Measurements from ENCODE around the gene UNC45A. TPM values are rescaled to one million over a fixed set of nuclear protein-coding genes. Genes with fewer than 3 reads are reported as not detected.

Gene UNC45A, protein sequence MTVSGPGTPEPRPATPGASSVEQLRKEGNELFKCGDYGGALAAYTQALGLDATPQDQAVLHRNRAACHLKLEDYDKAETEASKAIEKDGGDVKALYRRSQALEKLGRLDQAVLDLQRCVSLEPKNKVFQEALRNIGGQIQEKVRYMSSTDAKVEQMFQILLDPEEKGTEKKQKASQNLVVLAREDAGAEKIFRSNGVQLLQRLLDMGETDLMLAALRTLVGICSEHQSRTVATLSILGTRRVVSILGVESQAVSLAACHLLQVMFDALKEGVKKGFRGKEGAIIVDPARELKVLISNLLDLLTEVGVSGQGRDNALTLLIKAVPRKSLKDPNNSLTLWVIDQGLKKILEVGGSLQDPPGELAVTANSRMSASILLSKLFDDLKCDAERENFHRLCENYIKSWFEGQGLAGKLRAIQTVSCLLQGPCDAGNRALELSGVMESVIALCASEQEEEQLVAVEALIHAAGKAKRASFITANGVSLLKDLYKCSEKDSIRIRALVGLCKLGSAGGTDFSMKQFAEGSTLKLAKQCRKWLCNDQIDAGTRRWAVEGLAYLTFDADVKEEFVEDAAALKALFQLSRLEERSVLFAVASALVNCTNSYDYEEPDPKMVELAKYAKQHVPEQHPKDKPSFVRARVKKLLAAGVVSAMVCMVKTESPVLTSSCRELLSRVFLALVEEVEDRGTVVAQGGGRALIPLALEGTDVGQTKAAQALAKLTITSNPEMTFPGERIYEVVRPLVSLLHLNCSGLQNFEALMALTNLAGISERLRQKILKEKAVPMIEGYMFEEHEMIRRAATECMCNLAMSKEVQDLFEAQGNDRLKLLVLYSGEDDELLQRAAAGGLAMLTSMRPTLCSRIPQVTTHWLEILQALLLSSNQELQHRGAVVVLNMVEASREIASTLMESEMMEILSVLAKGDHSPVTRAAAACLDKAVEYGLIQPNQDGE
- 10 to 100 TPM; 75.5 to 77.1 TPM for total RNA-seq

DNA sequence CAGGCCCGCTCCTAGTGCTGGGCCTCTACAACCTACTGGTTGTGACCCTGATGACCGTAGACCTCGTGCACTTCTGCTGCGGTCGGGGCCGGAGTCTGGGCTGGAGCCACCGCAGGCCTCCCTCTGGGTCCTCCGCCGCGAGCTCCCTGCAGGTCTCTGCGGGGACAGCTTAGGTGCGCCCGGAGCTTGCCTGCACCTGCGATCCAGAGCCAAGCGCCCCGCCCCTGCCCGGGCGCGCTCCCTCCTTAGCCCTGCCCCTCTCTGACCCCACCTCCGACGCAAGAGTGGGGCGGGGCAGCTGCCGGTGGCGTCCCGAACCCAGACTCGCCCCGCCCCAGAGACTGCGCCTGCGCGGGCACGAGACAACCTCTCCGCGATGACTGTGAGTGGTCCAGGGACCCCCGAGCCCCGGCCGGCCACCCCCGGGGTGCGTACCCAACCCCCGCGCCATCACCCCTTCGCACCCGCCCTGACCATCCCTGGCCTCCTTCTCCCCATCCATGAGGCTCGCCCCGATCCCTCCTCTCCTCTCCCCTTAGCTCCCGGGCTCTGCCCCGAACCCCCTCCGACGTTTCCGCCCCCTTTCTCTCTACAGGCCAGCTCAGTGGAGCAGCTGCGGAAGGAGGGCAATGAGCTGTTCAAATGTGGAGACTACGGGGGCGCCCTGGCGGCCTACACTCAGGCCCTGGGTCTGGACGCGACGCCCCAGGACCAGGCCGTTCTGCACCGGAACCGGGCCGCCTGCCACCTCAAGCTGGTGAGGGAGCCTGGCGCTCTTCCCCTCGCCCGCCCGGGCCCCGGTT, at the start of gene UNC45A:
Gene UNC45A (plus strand): TSS at position 337 of the 803 bp plus-strand sequence. CDS start 40 bp downstream, at position 377.
- ChIA-PET CTCF (interaction anchor here (0.6 to 7.7 kb wide), 12 partner anchors 9 to 349 kb away, joined by 3 to 136 read pairs (median 4); partner anchors contain the start of genes MAN2A2 and RCCD1), POLR2A (interaction anchor here (0.6 to 1.9 kb wide), 8 partner anchors 14 to 1896 kb away, joined by 3 to 12 read pairs (median 6); partner anchors contain the start of genes MAN2A2 and RCCD1)

DNA sequence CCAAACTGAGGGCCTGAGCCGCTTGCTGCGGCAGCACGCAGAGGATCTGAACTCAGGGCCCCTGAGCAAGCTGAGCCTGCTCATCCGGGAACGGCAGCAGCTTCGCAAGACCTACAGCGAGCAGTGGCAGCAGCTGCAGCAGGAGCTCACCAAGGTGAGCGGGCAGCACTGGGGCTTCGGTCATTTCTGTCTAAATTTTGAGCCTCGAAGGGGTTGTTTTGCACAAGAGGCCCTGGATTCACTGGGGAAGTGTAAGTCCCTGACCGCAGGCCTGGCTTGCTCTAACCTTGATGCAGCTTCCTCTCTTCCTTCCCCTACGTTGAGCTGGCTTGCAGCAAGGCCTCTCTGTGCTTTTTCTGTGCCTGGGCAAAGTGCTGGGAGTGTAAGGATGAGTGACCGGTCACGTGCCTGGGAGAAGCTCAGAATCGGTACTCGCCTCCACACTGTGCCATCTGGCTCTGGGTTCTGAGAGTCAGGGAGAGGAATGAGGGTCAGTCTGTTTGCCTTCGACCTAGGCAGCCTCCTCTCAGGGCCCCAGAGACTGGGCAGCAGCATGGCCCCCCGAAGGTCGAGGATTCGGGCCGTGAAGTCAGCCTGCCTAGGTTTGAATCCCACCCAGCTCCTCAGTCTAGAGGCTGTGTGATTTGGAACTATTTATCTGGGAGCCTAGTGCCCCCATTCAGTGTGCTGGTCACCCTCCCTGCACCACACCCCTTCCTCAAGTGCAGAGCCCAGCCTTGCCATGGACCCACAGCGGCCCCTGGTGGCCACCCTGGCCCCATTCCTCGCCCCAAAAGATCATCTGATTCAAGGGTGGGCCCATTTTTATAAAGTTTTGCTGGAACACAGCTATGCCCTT, 49.4 kb upstream of the UNC45A start:
- POLR2A ChIA-PET = interaction anchor here (0.5 to 1.3 kb wide), 9 partner anchors 10 to 203 kb away, joined by 3 to 8 read pairs (median 3); partner anchors contain the start of genes BLM, FURIN and HDDC3
- CTCF ChIA-PET = interaction anchor here (0.6 to 2.7 kb wide), 35 partner anchors 10 to 436 kb away, joined by 3 to 17 read pairs (median 4); partner anchors contain the start of genes HDDC3, MAN2A2 and UNC45A

DNA sequence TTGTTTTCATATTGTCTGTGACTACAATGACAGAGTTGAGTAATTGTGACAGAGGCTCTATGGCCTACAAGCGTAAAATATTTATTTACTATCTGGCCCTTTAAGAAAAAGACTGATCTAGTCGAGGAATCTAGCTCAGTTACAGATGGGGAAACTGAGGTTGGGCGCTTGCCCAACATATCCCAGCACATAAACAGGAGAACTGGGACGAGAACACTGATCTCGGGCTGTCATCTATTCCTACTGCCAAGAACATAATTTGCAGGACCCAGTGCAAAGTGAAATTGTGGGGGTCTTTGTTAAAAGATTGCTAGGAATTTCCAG, 48.8 kb upstream of the UNC45A start:
- POLR2A ChIA-PET = interaction anchor here (0.8 to 1.3 kb wide), 5 partner anchors 10 to 169 kb away, joined by 3 to 4 read pairs (median 3); partner anchors contain the start of genes BLM and HDDC3
- CTCF ChIA-PET = interaction anchor here (0.6 to 2.7 kb wide), 33 partner anchors 9 to 281 kb away, joined by 3 to 17 read pairs (median 4); partner anchors contain the start of genes HDDC3, MAN2A2 and UNC45A

DNA sequence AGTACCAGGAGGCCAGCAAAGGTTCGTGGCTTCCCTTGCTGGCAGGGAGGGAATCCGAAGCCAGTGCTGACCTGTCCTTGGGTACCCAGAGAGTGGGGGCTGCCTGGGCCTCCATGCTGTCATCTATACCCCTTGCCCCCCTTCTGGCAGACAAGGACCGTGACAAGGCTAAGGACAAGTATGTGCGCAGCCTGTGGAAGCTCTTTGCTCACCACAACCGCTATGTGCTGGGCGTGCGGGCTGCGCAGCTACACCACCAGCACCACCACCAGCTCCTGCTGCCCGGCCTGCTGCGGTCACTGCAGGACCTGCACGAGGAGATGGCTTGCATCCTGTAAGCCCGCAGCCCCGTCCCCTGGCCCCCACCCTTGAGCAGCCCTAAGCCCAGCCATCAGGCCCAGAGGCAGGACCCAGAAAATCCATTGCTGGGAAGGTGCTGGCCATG, 48.0 kb upstream of the UNC45A start:
- ChIA-PET POLR2A (no interaction called here), CTCF (interaction anchor here (0.5 to 2.7 kb wide), 13 partner anchors 8 to 239 kb away, joined by 3 to 16 read pairs (median 6); partner anchors contain the start of genes BLM and MAN2A2)

DNA sequence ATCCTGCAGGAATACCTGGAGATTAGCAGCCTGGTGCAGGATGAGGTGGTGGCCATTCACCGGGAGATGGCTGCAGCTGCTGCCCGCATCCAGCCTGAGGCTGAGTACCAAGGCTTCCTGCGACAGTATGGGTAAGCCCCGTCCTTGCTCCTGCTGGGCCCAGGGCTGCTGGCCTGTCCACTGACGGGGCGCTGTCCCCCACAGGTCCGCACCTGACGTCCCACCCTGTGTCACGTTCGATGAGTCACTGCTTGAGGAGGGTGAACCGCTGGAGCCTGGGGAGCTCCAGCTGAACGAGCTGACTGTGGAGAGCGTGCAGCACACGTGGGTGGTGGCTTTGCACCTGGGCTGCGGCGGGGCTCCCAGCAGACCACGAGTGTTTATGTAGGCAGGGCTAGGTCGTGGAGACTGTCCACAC, 45.8 kb upstream of the UNC45A start:
- CTCF ChIA-PET = interaction anchor here (0.8 to 2.2 kb wide), 4 partner anchors 12 to 241 kb away, joined by 3 to 5 read pairs (median 4); partner anchors contain the start of gene MAN2A2
- POLR2A ChIA-PET = interaction anchor here (0.6 to 0.8 kb wide), 4 partner anchors 13 to 240 kb away, joined by 3 to 14 read pairs (median 3); partner anchors contain the start of genes HDDC3 and MAN2A2

DNA sequence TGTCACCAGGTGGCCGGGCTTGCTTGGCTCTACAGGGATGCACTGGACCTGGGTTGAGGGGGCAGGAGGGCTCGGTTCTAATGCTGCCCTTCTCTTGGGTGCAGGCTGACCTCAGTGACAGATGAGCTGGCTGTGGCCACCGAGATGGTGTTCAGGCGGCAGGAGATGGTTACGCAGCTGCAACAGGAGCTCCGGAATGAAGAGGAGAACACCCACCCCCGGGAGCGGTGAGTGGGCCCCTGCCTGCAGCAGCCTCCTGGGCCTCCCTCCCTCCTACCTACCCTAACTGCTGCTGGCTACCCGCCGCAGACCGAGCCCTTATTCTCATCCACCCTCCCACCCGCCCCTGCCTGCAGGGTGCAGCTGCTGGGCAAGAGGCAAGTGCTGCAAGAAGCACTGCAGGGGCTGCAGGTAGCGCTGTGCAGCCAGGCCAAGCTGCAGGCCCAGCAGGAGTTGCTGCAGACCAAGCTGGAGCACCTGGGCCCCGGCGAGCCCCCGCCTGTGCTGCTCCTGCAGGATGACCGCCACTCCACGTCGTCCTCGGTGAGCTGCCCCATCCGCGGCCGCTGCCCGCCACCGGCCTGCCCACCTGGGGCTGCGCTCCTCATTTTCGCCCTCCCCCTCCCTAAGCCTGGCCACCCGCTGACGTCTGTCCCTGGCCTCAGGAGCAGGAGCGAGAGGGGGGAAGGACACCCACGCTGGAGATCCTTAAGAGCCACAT, 45.2 kb upstream of the UNC45A start:
- POLR2A ChIA-PET = interaction anchor here (0.7 to 0.8 kb wide), 2 partner anchors 13 to 48 kb away, joined by 3 read pairs; partner anchors contain the start of gene MAN2A2

DNA sequence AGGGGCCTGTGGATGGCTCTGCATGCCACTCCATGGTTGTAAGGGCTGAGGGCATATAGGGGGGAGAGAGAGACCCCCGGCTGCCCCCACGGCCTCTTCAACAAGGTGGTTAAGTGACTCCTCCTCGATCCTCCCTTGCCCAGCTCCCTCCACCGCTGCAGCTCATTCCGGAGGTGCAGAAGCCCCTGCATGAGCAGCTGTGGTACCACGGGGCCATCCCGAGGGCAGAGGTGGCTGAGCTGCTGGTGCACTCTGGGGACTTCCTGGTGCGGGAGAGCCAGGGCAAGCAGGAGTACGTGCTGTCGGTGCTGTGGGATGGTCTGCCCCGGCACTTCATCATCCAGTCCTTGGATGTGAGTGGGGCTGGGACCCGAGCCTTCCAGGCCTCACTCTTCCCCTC, 44.2 kb upstream of the UNC45A start:
- ChIA-PET CTCF (interaction anchor here (1.4 to 2.2 kb wide), 2 partner anchors 10 to 43 kb away, joined by 5 to 6 read pairs; no protein-coding TSS in a partner anchor), POLR2A (no interaction called here)

More for the DNA sequence above, 45.2 kb upstream of the UNC45A start:
- CTCF ChIA-PET = interaction anchor here (1.4 to 2.2 kb wide), 4 partner anchors 11 to 44 kb away, joined by 3 to 6 read pairs (median 4); partner anchors contain the start of gene MAN2A2

DNA sequence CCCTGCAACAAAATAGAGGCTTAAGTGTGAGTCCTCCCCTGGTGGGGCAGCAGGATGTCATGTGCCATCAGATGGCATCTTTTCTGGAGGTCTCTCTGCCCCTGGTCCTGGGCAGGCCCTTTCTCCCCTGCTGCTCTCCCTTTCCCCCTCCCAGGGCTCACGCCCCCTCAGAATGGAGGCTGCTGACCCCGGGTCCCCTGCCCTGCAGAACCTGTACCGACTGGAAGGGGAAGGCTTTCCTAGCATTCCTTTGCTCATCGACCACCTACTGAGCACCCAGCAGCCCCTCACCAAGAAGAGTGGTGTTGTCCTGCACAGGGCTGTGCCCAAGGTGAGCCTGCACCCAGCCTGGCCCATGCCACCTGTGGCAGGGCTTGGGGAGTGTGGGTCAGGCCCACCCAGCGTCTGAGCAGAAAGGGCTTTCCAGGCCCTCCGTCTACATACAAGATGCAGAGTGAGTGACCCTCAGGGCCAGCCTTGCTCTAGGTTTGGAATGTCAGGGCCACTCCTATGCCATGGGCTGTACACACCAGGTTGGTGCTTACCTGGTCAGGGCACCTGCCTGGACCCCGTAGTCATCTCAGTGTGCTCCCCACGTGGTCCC, 43.6 kb upstream of the UNC45A start:
- ChIA-PET POLR2A (no interaction called here), CTCF (no interaction called here)

DNA sequence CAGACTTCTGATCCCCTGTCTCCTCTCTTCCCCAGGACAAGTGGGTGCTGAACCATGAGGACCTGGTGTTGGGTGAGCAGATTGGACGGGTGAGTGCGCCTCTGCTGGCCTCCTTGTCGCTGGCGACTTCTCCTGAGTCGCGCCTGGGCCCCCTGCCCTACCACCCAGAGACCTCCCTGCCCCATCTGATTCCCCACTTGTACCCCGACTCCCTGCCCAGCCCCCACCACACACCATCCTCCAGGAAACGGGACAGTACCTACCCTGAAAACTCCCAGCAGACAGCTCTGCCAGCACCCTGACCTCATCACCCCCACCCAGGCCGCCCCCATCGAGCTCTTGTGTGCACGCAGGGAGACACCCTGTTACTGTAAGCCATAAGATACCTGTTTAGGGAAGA, 43.1 kb upstream of the UNC45A start:
- ChIA-PET POLR2A (no interaction called here), CTCF (no interaction called here)

DNA sequence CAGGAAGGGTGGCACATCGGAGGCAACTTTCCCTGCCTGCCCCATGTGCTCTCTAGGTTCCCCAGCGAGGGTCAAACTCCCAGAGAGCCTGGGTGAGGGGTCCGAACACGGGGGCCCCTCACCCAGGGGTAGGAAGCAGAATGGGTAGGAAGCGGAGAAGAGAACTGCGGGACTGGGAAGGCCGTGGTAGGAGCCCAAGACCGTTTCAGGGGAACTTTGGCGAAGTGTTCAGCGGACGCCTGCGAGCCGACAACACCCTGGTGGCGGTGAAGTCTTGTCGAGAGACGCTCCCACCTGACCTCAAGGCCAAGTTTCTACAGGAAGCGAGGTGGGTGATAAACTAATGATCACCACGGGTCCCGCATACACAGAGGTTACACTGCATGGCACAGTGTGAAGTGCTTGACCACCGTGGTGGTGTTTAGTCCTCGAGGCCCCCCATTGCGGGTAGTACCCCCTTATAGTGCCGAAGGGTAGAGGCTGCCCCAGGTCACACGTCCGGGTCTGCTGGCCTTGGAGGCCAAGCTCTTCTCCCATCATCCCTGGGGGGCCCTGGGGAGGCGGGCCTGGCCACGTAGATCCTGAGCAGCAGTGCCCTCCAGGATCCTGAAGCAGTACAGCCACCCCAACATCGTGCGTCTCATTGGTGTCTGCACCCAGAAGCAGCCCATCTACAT, 42.4 kb upstream of the UNC45A start:
- ChIA-PET POLR2A (no interaction called here), CTCF (interaction anchor here (1.2 to 1.5 kb wide), 3 partner anchors 10 to 41 kb away, joined by 4 to 7 read pairs (median 5); partner anchors contain the start of genes HDDC3 and MAN2A2)

DNA sequence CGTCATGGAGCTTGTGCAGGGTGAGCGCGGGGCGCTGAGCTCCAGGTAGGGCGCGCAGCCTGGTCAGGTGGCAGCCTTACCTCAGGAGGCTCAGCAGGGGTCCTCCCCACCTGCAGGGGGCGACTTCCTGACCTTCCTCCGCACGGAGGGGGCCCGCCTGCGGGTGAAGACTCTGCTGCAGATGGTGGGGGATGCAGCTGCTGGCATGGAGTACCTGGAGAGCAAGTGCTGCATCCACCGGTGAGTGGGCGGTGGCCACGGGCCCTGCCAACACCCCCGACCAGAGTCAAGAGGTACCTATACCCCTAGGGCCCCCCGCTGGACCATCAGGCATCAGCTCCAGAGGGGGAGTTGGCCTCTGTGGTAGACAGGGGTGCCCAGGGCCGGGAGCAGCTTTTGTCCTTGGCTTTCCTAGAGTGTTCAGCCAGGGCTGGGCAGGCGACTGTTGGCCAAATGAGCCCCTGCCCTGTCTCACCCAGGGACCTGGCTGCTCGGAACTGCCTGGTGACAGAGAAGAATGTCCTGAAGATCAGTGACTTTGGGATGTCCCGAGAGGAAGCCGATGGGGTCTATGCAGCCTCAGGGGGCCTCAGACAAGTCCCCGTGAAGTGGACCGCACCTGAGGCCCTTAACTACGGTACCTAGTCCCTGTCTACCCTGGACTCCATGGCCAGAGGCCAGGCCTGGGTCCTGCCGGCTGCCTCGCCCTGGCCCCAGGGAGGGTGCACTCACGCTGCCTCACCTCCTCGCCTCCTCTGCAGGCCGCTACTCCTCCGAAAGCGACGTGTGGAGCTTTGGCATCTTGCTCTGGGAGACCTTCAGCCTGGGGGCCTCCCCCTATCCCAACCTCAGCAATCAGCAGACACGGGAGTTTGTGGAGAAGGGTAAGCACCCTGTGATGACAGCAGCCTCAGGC, 41.7 kb upstream of the UNC45A start:
- ChIA-PET POLR2A (no interaction called here), CTCF (interaction anchor here (1.2 to 1.5 kb wide), 3 partner anchors 9 to 40 kb away, joined by 4 to 7 read pairs (median 5); partner anchors contain the start of genes HDDC3 and MAN2A2)

DNA sequence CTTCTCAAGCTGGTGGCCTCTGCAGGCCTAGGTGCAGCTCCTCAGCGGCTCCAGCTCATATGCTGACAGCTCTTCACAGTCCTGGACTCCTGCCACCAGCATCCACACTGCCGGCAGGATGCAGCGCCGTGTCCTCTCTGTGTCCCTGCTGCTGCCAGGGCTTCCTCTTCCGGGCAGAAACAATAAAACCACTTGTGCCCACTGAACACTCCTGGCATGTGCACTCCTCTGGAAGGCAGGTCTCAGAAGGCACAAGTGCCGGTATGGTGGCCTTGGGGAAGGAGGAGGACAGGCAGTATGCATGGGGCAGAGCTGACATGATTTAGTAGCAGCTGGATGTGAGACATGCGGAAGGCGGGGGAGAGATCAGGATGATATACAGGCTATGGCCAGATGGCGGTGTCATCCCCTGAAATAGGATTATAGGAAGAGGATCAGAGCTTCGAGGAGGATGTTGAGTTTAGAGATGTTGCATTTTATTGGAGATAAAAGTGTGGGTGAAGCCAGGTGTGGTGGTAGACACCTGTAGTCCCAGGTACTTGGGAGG, 39.4 kb upstream of the UNC45A start:
- CTCF ChIA-PET = interaction anchor here (1.8 to 13.1 kb wide), 2 partner anchors 10 to 37 kb away, joined by 7 to 136 read pairs; partner anchors contain the start of genes HDDC3 and UNC45A
- POLR2A ChIA-PET = interaction anchor here (0.6 kb wide), 1 partner anchor 57 kb away, joined by 3 read pairs; no protein-coding TSS in a partner anchor

DNA sequence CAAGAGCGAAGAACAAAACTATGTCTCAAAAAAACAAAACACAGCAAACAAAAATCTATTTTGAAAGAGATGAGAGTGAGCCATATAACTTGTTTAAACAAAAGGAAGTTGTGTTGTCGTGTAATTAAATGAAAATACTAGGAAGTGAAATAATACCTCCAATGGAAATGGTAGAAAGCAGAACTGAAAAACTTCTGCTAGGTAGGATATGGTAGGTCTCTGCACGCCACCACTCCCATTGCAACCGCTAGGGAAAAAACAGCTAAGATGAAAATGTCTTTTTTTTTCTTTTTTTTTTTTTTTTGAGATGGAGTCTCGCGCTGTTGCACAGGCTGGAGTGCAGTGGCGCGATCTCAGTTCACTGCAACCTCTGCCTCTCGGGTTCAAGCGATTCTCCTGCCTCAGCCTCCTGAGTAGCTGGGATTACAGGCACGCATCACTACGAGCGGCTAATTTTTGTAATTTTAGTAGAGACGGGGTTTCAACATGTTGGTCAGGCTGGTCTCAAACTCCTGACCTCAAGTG, 37.9 kb upstream of the UNC45A start:
- ChIA-PET CTCF (interaction anchor here (1.7 to 13.1 kb wide), 2 partner anchors 11 to 35 kb away, joined by 9 to 136 read pairs; partner anchors contain the start of genes HDDC3 and UNC45A), POLR2A (interaction anchor here (0.7 kb wide), 1 partner anchor 57 kb away, joined by 4 read pairs; the partner anchor contains the start of gene RCCD1)
